Peyer's patch (tissue), 4 donors: Measurements from ENCODE around the gene SMYD4. TPM values are rescaled to one million over a fixed set of nuclear protein-coding genes. Genes with fewer than 3 reads are reported as not detected.
"Not testable (repeated sequence)": the region's sequence is repeated elsewhere in the genome, so short reads cannot be mapped to it uniquely, and the experiment has no call there.

Experiments used
- DNase-seq, 3 donors: peaks; one replicate each; pipeline ENCODE4 v3.0.0-alpha.2; 2017 to 2019
- H3K27ac ChIP-seq, 4 donors: fragments of 200-600 bp; sonication (generic); one replicate each; pipeline ENCODE4 v1.5.1; 2016 to 2019
- H3K27me3 ChIP-seq, 2 donors: fragments of 200-600 bp; sonication (generic); one replicate each; pipeline ENCODE4 v1.5.1; 2019
- H3K36me3 ChIP-seq, 3 donors: fragments of 200-600 bp; sonication (generic); one replicate each; pipeline ENCODE4 v1.5.1; 2016 to 2019
- H3K4me1 ChIP-seq, 4 donors: fragments of 200-600 bp; sonication (generic); one replicate each; pipeline ENCODE4 v1.5.1; 2016 to 2019
- H3K4me3 ChIP-seq, 4 donors: fragments of 200-600 bp; sonication (generic); 1 replicate in 3 of 4; 2 replicates in 1 of 4; pipeline ENCODE4 v1.5.1; 2016 to 2019; ENCODE audit warnings: mild to moderate bottlenecking in 1 of 4
- H3K9me3 ChIP-seq, 4 donors: fragments of 200-600 bp; sonication (generic); one replicate each; pipeline ENCODE4 v1.5.1; 2016 to 2019; ENCODE audit warnings: mild to moderate bottlenecking in 1 of 4
- POLR2A ChIP-seq, 2 donors: fragments of 450-650 bp; IDR thresholded peaks; one replicate each; pipeline ENCODE4 v1.5.1; 2017; ENCODE audit warnings: antibody characterized with exemption in 2 of 2, mild to moderate bottlenecking in 2 of 2, moderate library complexity in 2 of 2
- total RNA-seq, 4 donors: library from RNA; depleted of rRNA; stranded (reverse); fragments of >200 nt; gene quantifications; one replicate each; pipeline ENCODE4 v1.1.0, GENCODE V29; 2016
- TF ChIP-seq, protein P1 (sequence below), 6 experiments: fragments of 450-650 bp in 4 of 6; fragments of 200-600 bp in 2 of 6; sonication (generic) in 1 of 6; IDR thresholded peaks; one replicate each; pipeline ENCODE4 v1.5.1; 2017 to 2019; ENCODE audit warnings: antibody characterized with exemption in 6 of 6, mild to moderate bottlenecking in 3 of 6, moderate library complexity in 1 of 6

Gene SMYD4
- total RNA-seq, 4 donors from 2014 or later, result 31.2 to 42.1 (median 39.8) TPM

- H3K36me3 ChIP-seq, result peaks cover 0 to 8% (median 0%) of the 10 kb centered on the region in 3 donors
- no peak overlapping the region for H3K4me3 ChIP-seq
- H3K4me1 ChIP-seq, result peaks cover 0 to 13% (median 2%) of the 10 kb centered on the region in 4 donors
- no peaks in the 10 kb centered on the region for H3K9me3 ChIP-seq
- TF ChIP-seq, protein P1, sequence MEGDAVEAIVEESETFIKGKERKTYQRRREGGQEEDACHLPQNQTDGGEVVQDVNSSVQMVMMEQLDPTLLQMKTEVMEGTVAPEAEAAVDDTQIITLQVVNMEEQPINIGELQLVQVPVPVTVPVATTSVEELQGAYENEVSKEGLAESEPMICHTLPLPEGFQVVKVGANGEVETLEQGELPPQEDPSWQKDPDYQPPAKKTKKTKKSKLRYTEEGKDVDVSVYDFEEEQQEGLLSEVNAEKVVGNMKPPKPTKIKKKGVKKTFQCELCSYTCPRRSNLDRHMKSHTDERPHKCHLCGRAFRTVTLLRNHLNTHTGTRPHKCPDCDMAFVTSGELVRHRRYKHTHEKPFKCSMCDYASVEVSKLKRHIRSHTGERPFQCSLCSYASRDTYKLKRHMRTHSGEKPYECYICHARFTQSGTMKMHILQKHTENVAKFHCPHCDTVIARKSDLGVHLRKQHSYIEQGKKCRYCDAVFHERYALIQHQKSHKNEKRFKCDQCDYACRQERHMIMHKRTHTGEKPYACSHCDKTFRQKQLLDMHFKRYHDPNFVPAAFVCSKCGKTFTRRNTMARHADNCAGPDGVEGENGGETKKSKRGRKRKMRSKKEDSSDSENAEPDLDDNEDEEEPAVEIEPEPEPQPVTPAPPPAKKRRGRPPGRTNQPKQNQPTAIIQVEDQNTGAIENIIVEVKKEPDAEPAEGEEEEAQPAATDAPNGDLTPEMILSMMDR (IDR thresholded peaks at IDR 0.05), result no peak
- TF ChIP-seq POLR2A (IDR thresholded peaks at IDR 0.05), result no peak
- no peak for DNase-seq
- H3K27me3 ChIP-seq, result no peaks in the 10 kb centered on the region
- H3K27ac ChIP-seq, result peak overlapping the region; percentile 30 to 79 (median 61)
These were observed 56.0 kb downstream of the SMYD4 start for GRCh38 chr17:1773696-1774181.

DNA sequence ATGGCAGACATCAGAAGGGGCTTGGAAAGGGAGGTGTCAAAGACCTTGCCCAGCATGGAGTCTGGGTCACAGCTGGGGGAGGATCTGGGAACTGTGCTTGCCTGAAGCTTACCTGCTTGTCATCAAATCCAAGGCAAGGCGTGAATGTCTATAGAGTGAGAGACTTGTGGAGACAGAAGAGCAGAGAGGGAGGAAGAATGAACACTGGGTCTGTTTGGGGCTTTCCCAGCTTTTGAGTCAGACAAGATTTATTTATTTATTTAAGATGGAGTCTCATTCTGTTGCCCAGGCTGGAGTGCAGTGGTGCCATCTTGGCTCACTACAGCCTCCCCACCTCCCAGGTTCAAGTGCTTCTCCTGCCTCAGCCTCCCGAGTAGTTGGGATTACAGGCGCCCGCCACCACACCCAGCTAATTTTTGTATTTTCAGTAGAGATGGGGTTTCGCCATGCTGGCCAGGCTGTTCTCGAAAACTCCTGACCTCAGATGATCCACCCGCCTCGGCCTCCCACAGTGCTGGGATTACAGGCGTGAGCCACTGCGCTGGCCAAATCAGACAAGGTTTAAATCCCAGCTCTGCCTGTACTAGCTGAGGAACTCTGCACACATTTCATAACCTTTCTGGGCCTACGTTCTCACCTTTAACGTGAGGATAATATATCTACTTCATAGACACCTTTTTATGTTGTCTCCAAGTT, 56.6 kb downstream of the SMYD4 start:
- not testable (repeated sequence) for H3K4me3 ChIP-seq, DNase-seq, H3K36me3 ChIP-seq, H3K9me3 ChIP-seq, H3K27me3 ChIP-seq
- H3K4me1 ChIP-seq, result peaks cover 0 to 13% (median 2%) of the 10 kb centered on the region in 4 donors
- H3K27ac ChIP-seq, result peak overlapping the region; percentile 30 to 79 (median 61)

DNA sequence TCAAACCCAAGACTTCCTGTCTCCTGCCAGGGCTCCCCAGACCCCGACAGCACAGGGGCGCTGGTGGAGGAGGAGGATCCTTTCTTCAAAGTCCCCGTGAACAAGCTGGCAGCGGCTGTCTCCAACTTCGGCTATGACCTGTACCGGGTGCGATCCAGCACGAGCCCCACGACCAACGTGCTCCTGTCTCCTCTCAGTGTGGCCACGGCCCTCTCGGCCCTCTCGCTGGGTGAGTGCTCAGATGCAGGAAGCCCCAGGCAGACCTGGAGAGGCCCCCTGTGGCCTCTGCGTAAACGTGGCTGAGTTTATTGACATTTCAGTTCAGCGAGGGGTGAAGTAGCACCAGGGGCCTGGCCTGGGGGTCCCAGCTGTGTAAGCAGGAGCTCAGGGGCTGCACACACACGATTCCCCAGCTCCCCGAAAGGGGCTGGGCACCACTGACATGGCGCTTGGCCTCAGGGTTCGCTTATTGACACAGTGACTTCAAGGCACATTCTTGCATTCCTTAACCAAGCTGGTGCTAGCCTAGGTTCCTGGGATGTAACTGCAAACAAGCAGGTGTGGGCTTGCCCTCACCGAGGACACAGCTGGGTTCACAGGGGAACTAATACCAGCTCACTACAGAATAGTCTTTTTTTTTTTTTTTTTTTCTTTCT, 59.8 kb downstream of the SMYD4 start:
- peaks cover 0 to 16% (median 6%) of the 10 kb centered on the region in 4 donors for H3K4me1 ChIP-seq
- H3K27me3 ChIP-seq, result no peaks in the 10 kb centered on the region
- no peak for TF ChIP-seq POLR2A (IDR thresholded peaks at IDR 0.05)
- TF ChIP-seq, protein P1 (IDR thresholded peaks at IDR 0.05), result no peak
- no peak overlapping the region for H3K4me3 ChIP-seq
- peak in 1 of 3 donors; percentile 48 for DNase-seq
- H3K27ac ChIP-seq, result peak overlapping the region in 2 of 4 donors; percentile 16 to 68
- H3K36me3 ChIP-seq, result no peaks in the 10 kb centered on the region
- no peaks in the 10 kb centered on the region for H3K9me3 ChIP-seq

DNA sequence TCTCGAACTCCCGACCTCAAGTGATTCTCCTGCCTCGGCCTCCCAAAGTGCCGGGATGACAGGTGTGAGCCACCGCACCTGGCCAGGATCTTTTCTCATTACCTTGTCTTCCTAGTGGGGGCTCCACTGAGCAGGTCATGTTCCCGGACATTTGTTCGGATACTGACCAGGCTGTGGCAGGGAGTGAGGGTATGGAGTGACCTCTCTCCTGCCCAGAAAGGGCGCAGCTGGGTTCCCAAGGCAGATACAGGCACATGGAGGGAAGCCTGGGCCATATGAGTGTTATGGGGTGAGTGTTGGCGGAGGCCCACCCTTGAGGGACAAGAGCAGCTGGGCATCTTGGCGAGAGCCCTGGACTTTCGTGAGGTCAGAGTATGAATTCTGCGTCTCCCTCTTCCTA, 62.3 kb downstream of the SMYD4 start:
- no peak overlapping the region for H3K4me3 ChIP-seq
- peaks cover 15 to 36% (median 25%) of the 10 kb centered on the region in 4 donors for H3K4me1 ChIP-seq
- H3K9me3 ChIP-seq, result no peaks in the 10 kb centered on the region
- no peak for DNase-seq
- no peaks in the 10 kb centered on the region for H3K27me3 ChIP-seq
- TF ChIP-seq, protein P1 (IDR thresholded peaks at IDR 0.05), result no peak
- no peak for TF ChIP-seq POLR2A (IDR thresholded peaks at IDR 0.05)
- no peak overlapping the region for H3K27ac ChIP-seq
- no peaks in the 10 kb centered on the region for H3K36me3 ChIP-seq

- H3K27me3 ChIP-seq, result no peaks in the 10 kb centered on the region
- no peak for DNase-seq
- H3K4me1 ChIP-seq, result peaks cover 15 to 39% (median 27%) of the 10 kb centered on the region in 4 donors
- H3K9me3 ChIP-seq, result no peaks in the 10 kb centered on the region
- H3K4me3 ChIP-seq, result no peak overlapping the region
- no peak for TF ChIP-seq POLR2A (IDR thresholded peaks at IDR 0.05)
- TF ChIP-seq, protein P1 (IDR thresholded peaks at IDR 0.05), result no peak
- H3K27ac ChIP-seq, result peak overlapping the region in 1 of 4 donors; percentile 26
- H3K36me3 ChIP-seq, result no peaks in the 10 kb centered on the region
These were observed 63.1 kb downstream of the SMYD4 start for GRCh38 chr17:1766382-1767135.
